Hepatocyte (in vitro differentiated cells): ENCODE measurements around the gene CLIC6. TPM values are rescaled to one million over a fixed set of nuclear protein-coding genes. Genes with fewer than 3 reads are reported as not detected.

Experiments used
- DNase-seq: peaks from one replicate; pipeline ENCODE4 v3.0.0-alpha.2; 2016; ENCODE audit warnings: low spot score
- H2AFZ ChIP-seq: fragments of 200-600 bp; sonication (generic); 2 replicates; pipeline ENCODE4 v1.6.0; 2016; ENCODE audit warnings: antibody characterized with exemption, mild to moderate bottlenecking
- H3K27ac ChIP-seq: fragments of 200-600 bp; sonication (generic); 2 replicates; pipeline ENCODE4 v1.5.1; 2016; ENCODE audit warnings: mild to moderate bottlenecking
- H3K27me3 ChIP-seq: fragments of 200-600 bp; sonication (generic); 2 replicates; pipeline ENCODE4 v1.6.1; 2016
- H3K36me3 ChIP-seq: fragments of 200-600 bp; sonication (generic); replicated peaks from 2 replicates; pipeline ENCODE4 v1.5.1; 2016; ENCODE audit warnings: low read depth; ENCODE audit not compliant: insufficient read depth
- H3K4me1 ChIP-seq: fragments of 200-600 bp; sonication (generic); 2 replicates; pipeline ENCODE4 v1.5.1; 2016; ENCODE audit warnings: mild to moderate bottlenecking, moderate library complexity; ENCODE audit not compliant: insufficient read depth
- H3K4me2 ChIP-seq: fragments of 200-600 bp; sonication (generic); 2 replicates; pipeline ENCODE4 v1.6.0; 2016
- H3K4me3 ChIP-seq: fragments of 200-600 bp; sonication (generic); 2 replicates; pipeline ENCODE4 v1.5.1; 2016; ENCODE audit warnings: mild to moderate bottlenecking
- H3K79me2 ChIP-seq: fragments of 200-600 bp; sonication (generic); 2 replicates; pipeline ENCODE4 v1.6.0; 2017; ENCODE audit warnings: mild to moderate bottlenecking
- H3K9me2 ChIP-seq: fragments of 200-600 bp; sonication (generic); replicated peaks from 2 replicates; pipeline ENCODE4 v1.6.0; 2017; ENCODE audit warnings: mild to moderate bottlenecking; ENCODE audit not compliant: insufficient read depth
- H3K9me3 ChIP-seq: fragments of 200-600 bp; sonication (generic); 2 replicates; pipeline ENCODE4 v1.5.1; 2016; ENCODE audit warnings: low read depth, mild to moderate bottlenecking
- H4K20me1 ChIP-seq: fragments of 200-600 bp; sonication (generic); 2 replicates; pipeline ENCODE4 v1.6.0; 2016; ENCODE audit warnings: mild to moderate bottlenecking; ENCODE audit not compliant: insufficient read depth, poor library complexity, severe bottlenecking
- EZH2 ChIP-seq: fragments of 200-600 bp; sonication (generic); IDR thresholded peaks from 2 replicates; pipeline ENCODE4 v1.6.1; 2016; ENCODE audit warnings: antibody characterized with exemption, mild to moderate bottlenecking, borderline replicate concordance
- EZH2phosphoT487 ChIP-seq: fragments of 200-600 bp; sonication (generic); IDR thresholded peaks from one replicate; pipeline ENCODE4 v1.6.1; 2018; ENCODE audit warnings: antibody characterized with exemption, mild to moderate bottlenecking, low read depth, moderate library complexity; ENCODE audit not compliant: unreplicated experiment, severe bottlenecking
- whole genome bisulfite sequencing: methylation state at CpG from one replicate; pipeline ENCODE4 v1.1.6; 2016; ENCODE audit warnings: low lambda C conversion rate; ENCODE audit errors: missing lambda C conversion rate; 5-methylcytosine and 5-hydroxymethylcytosine counted together
- polyA plus RNA-seq: library from polyadenylated mRNA; unstranded; fragments of >200 nt; fragmentation: Nextera tagmentation; extraction: Ambion mirVana; gene quantifications from 2 replicates; pipeline ENCODE4 v1.2.1, GENCODE V29; 2016
- total RNA-seq: library from RNA; depleted of rRNA; stranded (reverse); fragments of >200 nt; gene quantifications from 2 replicates; pipeline ENCODE4 v1.2.3, GENCODE V29; 2014
- TF ChIP-seq, protein P1 (sequence below): fragments of 200-600 bp; sonication (generic); IDR thresholded peaks from 2 replicates; pipeline ENCODE4 v1.5.1; 2016; ENCODE audit warnings: antibody characterized with exemption, mild to moderate bottlenecking; ENCODE audit not compliant: poor library complexity

The CLIC6 gene
- total and polyA plus RNA-seq, 2 experiments from 2014 or later, result 9.9 to 16.7 TPM

DNA sequence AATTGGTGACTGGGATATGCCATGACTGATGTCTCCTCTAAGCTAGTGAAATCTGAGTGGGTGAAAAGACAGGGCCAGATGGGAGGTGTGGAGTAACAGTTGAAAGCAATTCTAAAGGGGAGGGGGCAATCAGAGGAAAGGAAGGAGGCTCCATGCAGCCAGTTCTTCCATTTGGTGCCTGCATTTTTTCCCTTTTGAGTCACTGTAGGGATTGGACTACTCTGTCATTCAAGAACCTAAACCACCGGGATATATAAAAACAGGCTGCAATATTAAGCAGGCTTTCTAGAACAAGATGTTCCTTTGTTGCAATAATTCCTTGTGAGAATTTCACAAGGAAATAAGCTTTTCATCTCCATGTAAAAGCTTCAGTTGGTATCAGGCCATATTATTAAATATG, 18.3 kb downstream of the CLIC6 start:
- no peaks in the 10 kb centered on the region for H3K9me2 ChIP-seq
- peak; percentile 35 for DNase-seq
- no peaks in the 10 kb centered on the region for H3K9me3 ChIP-seq
- TF ChIP-seq EZH2 (no peak), EZH2phosphoT487 (no peak)
- TF ChIP-seq, protein P1, sequence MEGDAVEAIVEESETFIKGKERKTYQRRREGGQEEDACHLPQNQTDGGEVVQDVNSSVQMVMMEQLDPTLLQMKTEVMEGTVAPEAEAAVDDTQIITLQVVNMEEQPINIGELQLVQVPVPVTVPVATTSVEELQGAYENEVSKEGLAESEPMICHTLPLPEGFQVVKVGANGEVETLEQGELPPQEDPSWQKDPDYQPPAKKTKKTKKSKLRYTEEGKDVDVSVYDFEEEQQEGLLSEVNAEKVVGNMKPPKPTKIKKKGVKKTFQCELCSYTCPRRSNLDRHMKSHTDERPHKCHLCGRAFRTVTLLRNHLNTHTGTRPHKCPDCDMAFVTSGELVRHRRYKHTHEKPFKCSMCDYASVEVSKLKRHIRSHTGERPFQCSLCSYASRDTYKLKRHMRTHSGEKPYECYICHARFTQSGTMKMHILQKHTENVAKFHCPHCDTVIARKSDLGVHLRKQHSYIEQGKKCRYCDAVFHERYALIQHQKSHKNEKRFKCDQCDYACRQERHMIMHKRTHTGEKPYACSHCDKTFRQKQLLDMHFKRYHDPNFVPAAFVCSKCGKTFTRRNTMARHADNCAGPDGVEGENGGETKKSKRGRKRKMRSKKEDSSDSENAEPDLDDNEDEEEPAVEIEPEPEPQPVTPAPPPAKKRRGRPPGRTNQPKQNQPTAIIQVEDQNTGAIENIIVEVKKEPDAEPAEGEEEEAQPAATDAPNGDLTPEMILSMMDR, result no peak
- H3K27me3 ChIP-seq, result no peaks in the 10 kb centered on the region
- no peak overlapping the region for H3K4me2 ChIP-seq
- H3K36me3 ChIP-seq, result no peaks in the 10 kb centered on the region
- peak overlapping the region; percentile 49 for H3K27ac ChIP-seq
- WGBS, result 26% methylated on average over 1 of the region's 1 CpG
- H3K4me1 ChIP-seq, result peaks cover 7% of the 10 kb centered on the region
- no peaks in the 10 kb centered on the region for H4K20me1 ChIP-seq
- H3K4me3 ChIP-seq, result no peak overlapping the region
- H3K79me2 ChIP-seq, result no peaks in the 10 kb centered on the region
- no peak overlapping the region for H2AFZ ChIP-seq

DNA sequence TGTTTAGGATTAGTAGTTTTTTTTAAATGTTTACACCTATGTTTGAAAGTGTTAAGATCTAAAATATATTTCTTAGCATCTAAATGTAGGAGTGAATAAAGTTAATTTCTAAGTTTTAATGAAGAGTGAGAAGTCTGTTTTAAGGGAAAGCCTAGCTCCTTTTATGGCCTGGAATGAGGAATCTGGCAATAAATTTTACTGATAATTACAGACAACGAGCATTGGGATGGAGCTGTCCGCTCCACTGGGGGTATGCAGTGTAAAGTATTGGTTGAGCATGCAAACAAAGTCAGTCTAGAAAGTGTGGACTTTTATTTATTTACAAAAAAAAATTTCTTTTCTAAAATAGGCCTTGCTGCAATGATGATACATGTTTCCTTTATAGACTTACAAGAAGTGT, 19.0 kb downstream of the CLIC6 start:
- TF ChIP-seq, protein P1, result no peak
- no peak for TF ChIP-seq EZH2phosphoT487
- TF ChIP-seq EZH2, result no peak
- no peaks in the 10 kb centered on the region for H3K79me2 ChIP-seq
- WGBS, result 55% methylated on average over 2 of the region's 2 CpGs
- H3K4me1 ChIP-seq, result peaks cover 10% of the 10 kb centered on the region
- peak overlapping the region; percentile 13 for H3K27ac ChIP-seq
- no peaks in the 10 kb centered on the region for H3K9me2 ChIP-seq
- H3K27me3 ChIP-seq, result no peaks in the 10 kb centered on the region
- no peak for DNase-seq
- H3K4me3 ChIP-seq, result no peak overlapping the region
- no peaks in the 10 kb centered on the region for H3K36me3 ChIP-seq
- no peak overlapping the region for H3K4me2 ChIP-seq
- no peak overlapping the region for H2AFZ ChIP-seq
- no peaks in the 10 kb centered on the region for H4K20me1 ChIP-seq
- H3K9me3 ChIP-seq, result no peaks in the 10 kb centered on the region

DNA sequence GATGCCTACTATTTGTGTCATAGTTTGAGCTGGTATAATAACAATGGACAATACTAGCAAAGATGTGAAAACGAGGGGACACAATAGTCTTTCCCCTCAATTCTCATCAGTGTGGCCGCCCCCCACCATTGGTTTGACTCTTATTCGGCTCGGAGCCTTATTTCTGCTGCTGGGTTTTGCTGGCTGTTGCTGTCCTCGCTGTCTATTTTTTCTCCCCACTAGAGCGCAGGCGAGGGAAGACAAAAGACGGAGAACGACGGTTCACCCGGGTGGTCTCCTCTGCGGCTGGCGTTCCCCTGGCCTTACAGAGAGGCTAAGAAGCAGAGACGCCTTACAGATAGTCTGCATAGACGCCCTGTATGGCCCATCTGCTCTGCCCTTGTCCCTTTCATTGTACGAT, 19.4 kb downstream of the CLIC6 start:
- TF ChIP-seq, protein P1, result no peak
- no peak for TF ChIP-seq EZH2
- TF ChIP-seq EZH2phosphoT487, result no peak
- H4K20me1 ChIP-seq, result no peaks in the 10 kb centered on the region
- no peaks in the 10 kb centered on the region for H3K9me3 ChIP-seq
- DNase-seq, result no peak
- no peaks in the 10 kb centered on the region for H3K27me3 ChIP-seq
- no peaks in the 10 kb centered on the region for H3K79me2 ChIP-seq
- no peaks in the 10 kb centered on the region for H3K9me2 ChIP-seq
- H3K4me1 ChIP-seq, result peaks cover 14% of the 10 kb centered on the region
- H3K27ac ChIP-seq, result no peak overlapping the region
- no peak overlapping the region for H3K4me3 ChIP-seq
- H2AFZ ChIP-seq, result no peak overlapping the region
- WGBS, result 90% methylated on average over 16 of the region's 16 CpGs
- no peaks in the 10 kb centered on the region for H3K36me3 ChIP-seq
- H3K4me2 ChIP-seq, result no peak overlapping the region

DNA sequence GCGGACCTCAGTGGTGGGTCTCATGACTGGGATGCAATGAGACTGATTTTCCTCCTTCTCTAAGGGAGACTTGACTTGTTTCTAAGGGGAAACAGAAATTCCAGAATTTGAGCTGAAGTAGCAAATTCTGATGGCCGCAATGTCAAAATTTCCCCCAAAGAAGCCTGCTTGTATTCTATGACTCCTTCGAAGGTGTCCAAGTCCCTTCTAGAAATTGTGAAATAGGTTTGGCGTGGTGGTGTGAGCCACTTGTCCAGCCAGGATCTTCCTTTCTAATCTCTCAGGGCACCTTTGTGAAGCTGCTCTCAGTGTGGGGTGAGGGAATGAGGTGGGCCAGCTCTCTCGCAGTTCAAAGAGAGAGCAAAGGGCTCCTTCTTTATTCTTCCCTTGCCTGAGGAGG, 19.9 kb downstream of the CLIC6 start:
- H4K20me1 ChIP-seq, result no peaks in the 10 kb centered on the region
- no peak overlapping the region for H2AFZ ChIP-seq
- no peaks in the 10 kb centered on the region for H3K27me3 ChIP-seq
- no peak overlapping the region for H3K4me3 ChIP-seq
- DNase-seq, result no peak
- no peak overlapping the region for H3K4me2 ChIP-seq
- H3K9me2 ChIP-seq, result no peaks in the 10 kb centered on the region
- no peak overlapping the region for H3K27ac ChIP-seq
- no peaks in the 10 kb centered on the region for H3K9me3 ChIP-seq
- no peaks in the 10 kb centered on the region for H3K79me2 ChIP-seq
- H3K36me3 ChIP-seq, result no peaks in the 10 kb centered on the region
- H3K4me1 ChIP-seq, result peaks cover 14% of the 10 kb centered on the region
- WGBS, result 98% methylated on average over 5 of the region's 5 CpGs
- TF ChIP-seq EZH2phosphoT487 (no peak), EZH2 (no peak)
- TF ChIP-seq, protein P1, result no peak
